Natural killer cell treated with Interleukin-12 subunit alpha and Interleukin-12 subunit beta and Interleukin-15 and Interleukin-18, amount 100 ng/mL, for 72 hours (primary cell): Measurements from ENCODE around the gene CTSZ. TPM values are rescaled to one million over a fixed set of nuclear protein-coding genes. Genes with fewer than 3 reads are reported as not detected.
A peak's percentile ranks its signal among the peaks of the same experiment; 100 is the strongest.
"Not testable (repeated sequence)": the region's sequence is repeated elsewhere in the genome, so short reads cannot be mapped to it uniquely, and the experiment has no call there.

Experiments used
- ATAC-seq, 2 donors: fragments of 150-1000 bp; cut with Tn5 transposase in 1 of 2; sonication (Bioruptor Pico), chemical (Tn5 transposase) in 1 of 2; 2 replicates each; pipeline ENCODE4 v1.10.0; 2021
- DNase-seq: peaks from one replicate; pipeline ENCODE4 v3.0.0; 2022; ENCODE audit warnings: low spot score
- H3K27ac Mint-ChIP-seq, 2 donors: 1 replicate in 1 of 2; 2 replicates in 1 of 2; pipeline ENCODE4 v1.8.0; 2022; ENCODE audit warnings: mixed read lengths in 2 of 2, mild to moderate bottlenecking in 1 of 2, moderate library complexity in 1 of 2
- H3K27me3 Mint-ChIP-seq, 2 donors: 1 replicate in 1 of 2; 2 replicates in 1 of 2; pipeline ENCODE4 v1.8.0; 2022; ENCODE audit warnings: mixed read lengths in 2 of 2
- H3K36me3 Mint-ChIP-seq: one replicate; pipeline ENCODE4 v1.8.0; 2022; ENCODE audit warnings: mixed read lengths
- H3K4me1 Mint-ChIP-seq, 2 donors: 1 replicate in 1 of 2; 2 replicates in 1 of 2; pipeline ENCODE4 v1.8.0; 2022; ENCODE audit warnings: low read depth in 2 of 2, mixed read lengths in 2 of 2, mild to moderate bottlenecking in 1 of 2
- H3K4me3 Mint-ChIP-seq: one replicate; pipeline ENCODE4 v1.8.0; 2022; ENCODE audit warnings: mixed read lengths
- H3K9me3 Mint-ChIP-seq: 2 replicates; pipeline ENCODE4 v1.8.0; 2022; ENCODE audit warnings: mixed read lengths
- total RNA-seq, 2 donors: library from RNA; stranded (reverse); gene quantifications; one replicate each; pipeline ENCODE4 v1.2.3, GENCODE V29; 2022

Gene CTSZ
- total RNA-seq, 2 donors from 2014 or later = 19.2 to 32.8 TPM

GRCh38 chr20:58992911-58993310, 14.1 kb downstream of the CTSZ start:
- no peak overlapping the region for H3K27ac Mint-ChIP-seq
- H3K9me3 Mint-ChIP-seq = no peaks in the 10 kb centered on the region
- ATAC-seq (no peak), DNase-seq (no peak)
- H3K36me3 Mint-ChIP-seq = peaks cover 33% of the 10 kb centered on the region
- H3K4me3 Mint-ChIP-seq = no peak overlapping the region
- peaks cover 4 to 5% of the 10 kb centered on the region in 2 donors for H3K4me1 Mint-ChIP-seq
- no peaks in the 10 kb centered on the region for H3K27me3 Mint-ChIP-seq

GRCh38 chr20:58991715-58992114, 15.3 kb downstream of the CTSZ start:
- Mint-ChIP-seq H3K36me3 (peaks cover 44% of the 10 kb centered on the region), H3K27ac (peak overlapping the region in 1 of 2 donors; percentile 13), H3K9me3 (no peaks in the 10 kb centered on the region)

GRCh38 chr20:58990651-58991445, 16.2 kb downstream of the CTSZ start:
- Mint-ChIP-seq H3K27ac (peak overlapping the region in 1 of 2 donors; percentile 13), H3K9me3 (no peaks in the 10 kb centered on the region), H3K27me3 (no peaks in the 10 kb centered on the region), H3K4me3 (no peak overlapping the region), H3K4me1 (peaks cover 9 to 14% of the 10 kb centered on the region in 2 donors), H3K36me3 (peaks cover 43% of the 10 kb centered on the region)
- ATAC-seq (no peak), DNase-seq (no peak)

More at GRCh38 chr20:58991715-58992114, 15.3 kb downstream of the CTSZ start:
- ATAC-seq (no peak), DNase-seq (no peak)
- no peak overlapping the region for H3K4me3 Mint-ChIP-seq
- H3K27me3 Mint-ChIP-seq = no peaks in the 10 kb centered on the region
- H3K4me1 Mint-ChIP-seq = peaks cover 10% of the 10 kb centered on the region in 2 donors

GRCh38 chr20:58989196-58989595, 17.9 kb downstream of the CTSZ start:
- H3K36me3 Mint-ChIP-seq = peaks cover 36% of the 10 kb centered on the region

GRCh38 chr20:58988565-58988882, 18.5 kb downstream of the CTSZ start:
- H3K36me3 Mint-ChIP-seq = peaks cover 36% of the 10 kb centered on the region
- no peak overlapping the region for H3K4me3 Mint-ChIP-seq
- peaks cover 21 to 36% of the 10 kb centered on the region in 2 donors for H3K4me1 Mint-ChIP-seq
- no peaks in the 10 kb centered on the region for H3K27me3 Mint-ChIP-seq
- H3K27ac Mint-ChIP-seq = no peak overlapping the region
- ATAC-seq = no peak
- H3K9me3 Mint-ChIP-seq = no peaks in the 10 kb centered on the region
- DNase-seq = no peak

More at GRCh38 chr20:58989196-58989595, 17.9 kb downstream of the CTSZ start:
- H3K4me1 Mint-ChIP-seq = peaks cover 14 to 30% of the 10 kb centered on the region in 2 donors
- H3K27me3 Mint-ChIP-seq = no peaks in the 10 kb centered on the region
- ATAC-seq = no peak
- no peaks in the 10 kb centered on the region for H3K9me3 Mint-ChIP-seq
- H3K27ac Mint-ChIP-seq = no peak overlapping the region
- H3K4me3 Mint-ChIP-seq = no peak overlapping the region
- no peak for DNase-seq

- H3K27ac Mint-ChIP-seq = no peak overlapping the region
- H3K27me3 Mint-ChIP-seq = no peaks in the 10 kb centered on the region
- peaks cover 36% of the 10 kb centered on the region for H3K36me3 Mint-ChIP-seq
- ATAC-seq = no peak
- no peak for DNase-seq
- no peak overlapping the region for H3K4me3 Mint-ChIP-seq
- H3K9me3 Mint-ChIP-seq = no peaks in the 10 kb centered on the region
- H3K4me1 Mint-ChIP-seq = peaks cover 21 to 37% of the 10 kb centered on the region in 2 donors
Measured at GRCh38 chr20:58987790-58988564, 19.1 kb downstream of the CTSZ start.

- Mint-ChIP-seq H3K27me3 (no peaks in the 10 kb centered on the region), H3K36me3 (peaks cover 36% of the 10 kb centered on the region), H3K27ac (peak overlapping the region in 1 of 2 donors; percentile 47), H3K9me3 (no peaks in the 10 kb centered on the region), H3K4me3 (no peak overlapping the region), H3K4me1 (peaks cover 28 to 47% of the 10 kb centered on the region in 2 donors)
- DNase-seq (no peak), ATAC-seq (no peak)
Measured at GRCh38 chr20:58986968-58987517, 20.0 kb downstream of the CTSZ start.

GRCh38 chr20:58986286-58986967, 20.6 kb downstream of the CTSZ start:
- H3K9me3 Mint-ChIP-seq = no peaks in the 10 kb centered on the region
- no peaks in the 10 kb centered on the region for H3K27me3 Mint-ChIP-seq
- no peak overlapping the region for H3K4me3 Mint-ChIP-seq
- no peak for ATAC-seq
- H3K4me1 Mint-ChIP-seq = peaks cover 28 to 43% of the 10 kb centered on the region in 2 donors
- no peak for DNase-seq
- peaks cover 32% of the 10 kb centered on the region for H3K36me3 Mint-ChIP-seq
- peak overlapping the region in 1 of 2 donors; percentile 47 for H3K27ac Mint-ChIP-seq

- H3K4me1 Mint-ChIP-seq = peaks cover 28 to 43% of the 10 kb centered on the region in 2 donors
- no peak overlapping the region for H3K4me3 Mint-ChIP-seq
- H3K27me3 Mint-ChIP-seq = no peaks in the 10 kb centered on the region
- ATAC-seq (no peak), DNase-seq (no peak)
- H3K36me3 Mint-ChIP-seq = peaks cover 27% of the 10 kb centered on the region
- H3K9me3 Mint-ChIP-seq = no peaks in the 10 kb centered on the region
- H3K27ac Mint-ChIP-seq = no peak overlapping the region
Measured at GRCh38 chr20:58985656-58986055, 21.4 kb downstream of the CTSZ start.

GRCh38 chr20:58984691-58985090, 22.4 kb downstream of the CTSZ start:
- Mint-ChIP-seq H3K9me3 (no peaks in the 10 kb centered on the region), H3K4me1 (peaks cover 28 to 43% of the 10 kb centered on the region in 2 donors), H3K4me3 (peak overlapping the region; percentile 29), H3K27ac (peak overlapping the region; percentile 53 to 83), H3K36me3 (peaks cover 23% of the 10 kb centered on the region), H3K27me3 (no peaks in the 10 kb centered on the region)
- no peak for DNase-seq
- no peak for ATAC-seq

- H3K27me3 Mint-ChIP-seq, DNase-seq, ATAC-seq, H3K9me3 Mint-ChIP-seq: not testable (repeated sequence)
- Mint-ChIP-seq H3K27ac (peak overlapping the region; percentile 63 to 83), H3K4me1 (peaks cover 26 to 43% of the 10 kb centered on the region in 2 donors), H3K36me3 (peaks cover 15% of the 10 kb centered on the region), H3K4me3 (peak overlapping the region; percentile 88)
Measured at GRCh38 chr20:58983115-58983468, 24.0 kb downstream of the CTSZ start.

GRCh38 chr20:58982406-58983114, 24.5 kb downstream of the CTSZ start:
- ATAC-seq = peak in 1 of 2 donors; percentile 61
- Mint-ChIP-seq H3K36me3 (peaks cover 10% of the 10 kb centered on the region), H3K27ac (peak overlapping the region; percentile 63 to 83), H3K4me1 (peaks cover 25 to 43% of the 10 kb centered on the region in 2 donors), H3K9me3 (no peaks in the 10 kb centered on the region), H3K27me3 (no peaks in the 10 kb centered on the region), H3K4me3 (peak overlapping the region; percentile 88)
- DNase-seq = no peak
